Measurements from ENCODE around the gene MYRF.

DNA sequence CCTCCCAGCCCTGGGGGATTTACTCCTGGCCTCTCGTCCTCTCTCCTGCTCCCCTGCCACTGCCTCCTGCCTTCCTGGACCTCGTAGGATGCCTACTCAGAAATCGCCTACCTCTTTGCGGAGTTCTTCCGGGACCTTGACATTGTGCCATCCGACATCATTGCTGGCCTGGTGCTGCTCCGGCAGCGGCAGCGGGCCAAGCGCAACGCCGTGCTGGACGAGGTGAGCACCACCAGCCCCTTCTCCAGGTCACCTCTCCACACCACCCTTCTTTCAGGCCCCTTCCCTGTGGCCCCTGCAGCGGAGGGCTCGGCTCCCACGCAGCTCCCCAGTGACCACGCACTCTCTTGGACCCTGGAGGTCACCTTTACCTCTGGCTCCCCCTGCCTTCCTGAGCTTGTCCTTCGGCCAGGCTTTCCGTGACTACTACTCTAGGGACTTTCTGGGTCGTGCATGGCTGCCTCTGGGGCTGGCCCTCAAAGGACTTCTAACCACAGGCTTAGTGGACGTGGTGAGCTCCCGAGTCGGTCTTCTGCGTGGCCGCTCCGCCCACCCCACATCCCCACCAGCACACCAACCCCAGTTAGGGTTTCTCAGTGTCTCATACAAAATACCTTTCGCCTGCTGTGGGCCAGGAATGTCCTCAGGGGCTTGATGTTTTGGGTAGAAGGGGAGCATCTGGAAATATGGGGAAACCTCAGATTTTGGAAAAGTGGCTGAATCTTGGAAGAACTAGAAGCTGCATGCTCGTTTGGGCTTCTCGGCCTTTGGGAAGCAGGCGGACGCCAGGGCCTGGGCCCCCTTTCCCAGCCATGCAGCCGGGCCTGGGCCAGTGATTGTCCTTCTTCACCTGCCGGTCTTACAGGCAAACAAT, 24.1 kb upstream of the MYRF start:
- TF ChIP-seq, protein P1, sequence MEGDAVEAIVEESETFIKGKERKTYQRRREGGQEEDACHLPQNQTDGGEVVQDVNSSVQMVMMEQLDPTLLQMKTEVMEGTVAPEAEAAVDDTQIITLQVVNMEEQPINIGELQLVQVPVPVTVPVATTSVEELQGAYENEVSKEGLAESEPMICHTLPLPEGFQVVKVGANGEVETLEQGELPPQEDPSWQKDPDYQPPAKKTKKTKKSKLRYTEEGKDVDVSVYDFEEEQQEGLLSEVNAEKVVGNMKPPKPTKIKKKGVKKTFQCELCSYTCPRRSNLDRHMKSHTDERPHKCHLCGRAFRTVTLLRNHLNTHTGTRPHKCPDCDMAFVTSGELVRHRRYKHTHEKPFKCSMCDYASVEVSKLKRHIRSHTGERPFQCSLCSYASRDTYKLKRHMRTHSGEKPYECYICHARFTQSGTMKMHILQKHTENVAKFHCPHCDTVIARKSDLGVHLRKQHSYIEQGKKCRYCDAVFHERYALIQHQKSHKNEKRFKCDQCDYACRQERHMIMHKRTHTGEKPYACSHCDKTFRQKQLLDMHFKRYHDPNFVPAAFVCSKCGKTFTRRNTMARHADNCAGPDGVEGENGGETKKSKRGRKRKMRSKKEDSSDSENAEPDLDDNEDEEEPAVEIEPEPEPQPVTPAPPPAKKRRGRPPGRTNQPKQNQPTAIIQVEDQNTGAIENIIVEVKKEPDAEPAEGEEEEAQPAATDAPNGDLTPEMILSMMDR (conservative IDR thresholded peaks at IDR 0.05; ENCODE audit: low read length), result no peak
- no peak for TF ChIP-seq EZH2phosphoT487 (IDR thresholded peaks at IDR 0.05; ENCODE audit: borderline replicate concordance)
